ENCODE results near the gene SELPLG. TPM values are rescaled to one million over a fixed set of nuclear protein-coding genes. Genes with fewer than 3 reads are reported as not detected.
A peak's percentile ranks its signal among the peaks of the same experiment; 100 is the strongest.
"Not testable (repeated sequence)": the region's sequence is repeated elsewhere in the genome, so short reads cannot be mapped to it uniquely, and the experiment has no call there.

SELPLG gene
- total RNA-seq, 4 donors from 2014 or later: 3.6 to 12.4 (median 5.5) TPM

GRCh38 chr12:108621161-108621560, 12.5 kb downstream of the SELPLG start:
- WGBS, 2 donors (ENCODE audit: low coverage in 1 of 2): 55 to 63% methylated on average over 2 of the region's 3 CpGs
- Histone ChIP-seq H3K4me3 (no peak overlapping the region), H3K4me1 (peaks cover 0 to 21% (median 6%) of the 10 kb centered on the region in 3 donors), H3K36me3 (no peaks in the 10 kb centered on the region), H3K9me3 (no peaks in the 10 kb centered on the region), H3K27me3 (no peaks in the 10 kb centered on the region), H3K27ac (no peak overlapping the region)
- no peak for ATAC-seq
- TF ChIP-seq EP300 (IDR thresholded peaks at IDR 0.05) (no peak), CTCF (IDR thresholded peaks at IDR 0.05) (no peak), POLR2AphosphoS5 (IDR thresholded peaks at IDR 0.05) (no peak), POLR2A (IDR thresholded peaks at IDR 0.05) (no peak)

- no peak overlapping the region for H3K4me3 ChIP-seq
Observed at GRCh38 chr12:108620236-108620879, 13.3 kb downstream of the SELPLG start.

GRCh38 chr12:108619369-108620160, 14.1 kb downstream of the SELPLG start:
- Histone ChIP-seq H3K4me3 (no peak overlapping the region), H3K27ac (no peak overlapping the region), H3K4me1 (peaks cover 0 to 21% (median 6%) of the 10 kb centered on the region in 3 donors), H3K27me3 (no peaks in the 10 kb centered on the region), H3K9me3 (no peaks in the 10 kb centered on the region), H3K36me3 (no peaks in the 10 kb centered on the region)
- no peak for ATAC-seq
- 73 to 77% methylated on average over 2 to 8 of the region's 14 CpGs for WGBS, 2 donors (ENCODE audit: low coverage in 1 of 2)
- no peak for TF ChIP-seq CTCF (IDR thresholded peaks at IDR 0.05)
- no peak for TF ChIP-seq POLR2AphosphoS5 (IDR thresholded peaks at IDR 0.05)
- no peak for TF ChIP-seq POLR2A (IDR thresholded peaks at IDR 0.05)
- TF ChIP-seq EP300 (IDR thresholded peaks at IDR 0.05): no peak

More at GRCh38 chr12:108620236-108620879, 13.3 kb downstream of the SELPLG start:
- Histone ChIP-seq H3K27ac (no peak overlapping the region), H3K9me3 (no peaks in the 10 kb centered on the region), H3K36me3 (no peaks in the 10 kb centered on the region), H3K27me3 (no peaks in the 10 kb centered on the region), H3K4me1 (peaks cover 0 to 21% (median 6%) of the 10 kb centered on the region in 3 donors)
- TF ChIP-seq POLR2AphosphoS5 (IDR thresholded peaks at IDR 0.05) (no peak), CTCF (IDR thresholded peaks at IDR 0.05) (no peak), POLR2A (IDR thresholded peaks at IDR 0.05) (no peak), EP300 (IDR thresholded peaks at IDR 0.05) (no peak)
- ATAC-seq: no peak
- WGBS, 2 donors (ENCODE audit: low coverage in 1 of 2): 83 to 95% methylated on average over 7 to 8 of the region's 10 CpGs

- not testable (repeated sequence) for ATAC-seq, H3K9me3 ChIP-seq, H3K36me3 ChIP-seq, H3K27me3 ChIP-seq, H3K4me3 ChIP-seq, H3K27ac ChIP-seq
- WGBS, 2 donors (ENCODE audit: low coverage in 1 of 2): 78 to 83% methylated on average over 4 of the region's 4 CpGs
- peaks cover 0 to 21% (median 6%) of the 10 kb centered on the region in 3 donors for H3K4me1 ChIP-seq
Observed at GRCh38 chr12:108618953-108619274, 14.8 kb downstream of the SELPLG start.

GRCh38 chr12:108618079-108618952, 15.4 kb downstream of the SELPLG start:
- 17 to 22% methylated on average over 6 to 8 of the region's 16 CpGs for WGBS, 2 donors (ENCODE audit: low coverage in 1 of 2)
- Histone ChIP-seq H3K27ac (no peak overlapping the region), H3K27me3 (no peaks in the 10 kb centered on the region), H3K9me3 (no peaks in the 10 kb centered on the region), H3K4me1 (peaks cover 0 to 26% (median 6%) of the 10 kb centered on the region in 3 donors), H3K4me3 (no peak overlapping the region), H3K36me3 (no peaks in the 10 kb centered on the region)
- TF ChIP-seq CTCF (IDR thresholded peaks at IDR 0.05) (peak in 3 of 4 experiments; percentile 90 to 96 (median 96)), POLR2AphosphoS5 (IDR thresholded peaks at IDR 0.05) (no peak)
- peak; percentile 79 for ATAC-seq

Data from gastroesophageal sphincter (tissue), 4 donors.